Measurements from ENCODE around the gene CD27. TPM values are rescaled to one million over a fixed set of nuclear protein-coding genes. Genes with fewer than 3 reads are reported as not detected.

The CD27 gene
- total RNA-seq, 4 donors from 2014 or later: 0.44 to 1.7 TPM; not detected in 2

DNA sequence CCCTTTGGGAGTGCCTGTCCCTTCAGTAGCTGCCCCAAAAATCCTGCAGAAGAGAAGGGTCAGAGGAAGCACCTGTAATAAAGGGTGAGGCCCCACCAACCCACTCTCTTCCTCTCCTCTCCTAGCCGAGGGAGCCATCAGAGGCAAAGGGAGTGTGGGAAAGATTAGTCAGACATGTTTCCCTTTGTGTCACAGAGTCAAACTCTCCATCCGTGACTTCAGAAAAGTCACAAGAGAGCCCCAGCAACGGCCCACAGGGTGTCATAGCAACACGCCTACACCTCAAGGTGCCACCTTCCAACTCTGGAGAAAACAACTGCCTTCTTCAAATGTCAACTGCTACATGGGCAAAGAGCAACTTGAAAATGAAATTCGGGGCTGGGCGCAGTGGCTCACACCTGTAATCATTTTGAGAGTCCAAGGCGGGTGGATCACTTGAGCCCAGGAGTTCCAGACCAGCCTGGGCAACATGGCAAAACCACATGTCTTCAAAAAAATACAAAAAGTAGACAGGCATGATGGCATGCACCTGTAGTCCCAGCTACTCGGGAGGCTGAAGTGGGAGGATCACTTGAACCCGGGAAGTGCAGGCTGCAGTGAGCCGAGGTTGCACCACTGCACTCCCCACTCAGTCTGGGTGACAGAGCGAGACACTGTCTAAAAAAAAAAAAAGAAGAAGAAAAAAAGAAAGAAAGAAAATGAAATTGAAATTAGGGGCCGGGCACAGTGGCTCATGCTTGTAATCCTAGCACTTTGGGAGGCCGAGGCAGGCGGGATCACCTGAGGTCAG lies 17.7 kb upstream of the CD27 start:
- TF ChIP-seq, protein P1, sequence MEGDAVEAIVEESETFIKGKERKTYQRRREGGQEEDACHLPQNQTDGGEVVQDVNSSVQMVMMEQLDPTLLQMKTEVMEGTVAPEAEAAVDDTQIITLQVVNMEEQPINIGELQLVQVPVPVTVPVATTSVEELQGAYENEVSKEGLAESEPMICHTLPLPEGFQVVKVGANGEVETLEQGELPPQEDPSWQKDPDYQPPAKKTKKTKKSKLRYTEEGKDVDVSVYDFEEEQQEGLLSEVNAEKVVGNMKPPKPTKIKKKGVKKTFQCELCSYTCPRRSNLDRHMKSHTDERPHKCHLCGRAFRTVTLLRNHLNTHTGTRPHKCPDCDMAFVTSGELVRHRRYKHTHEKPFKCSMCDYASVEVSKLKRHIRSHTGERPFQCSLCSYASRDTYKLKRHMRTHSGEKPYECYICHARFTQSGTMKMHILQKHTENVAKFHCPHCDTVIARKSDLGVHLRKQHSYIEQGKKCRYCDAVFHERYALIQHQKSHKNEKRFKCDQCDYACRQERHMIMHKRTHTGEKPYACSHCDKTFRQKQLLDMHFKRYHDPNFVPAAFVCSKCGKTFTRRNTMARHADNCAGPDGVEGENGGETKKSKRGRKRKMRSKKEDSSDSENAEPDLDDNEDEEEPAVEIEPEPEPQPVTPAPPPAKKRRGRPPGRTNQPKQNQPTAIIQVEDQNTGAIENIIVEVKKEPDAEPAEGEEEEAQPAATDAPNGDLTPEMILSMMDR (IDR thresholded peaks at IDR 0.05; ENCODE audit: low read depth): no peak

DNA sequence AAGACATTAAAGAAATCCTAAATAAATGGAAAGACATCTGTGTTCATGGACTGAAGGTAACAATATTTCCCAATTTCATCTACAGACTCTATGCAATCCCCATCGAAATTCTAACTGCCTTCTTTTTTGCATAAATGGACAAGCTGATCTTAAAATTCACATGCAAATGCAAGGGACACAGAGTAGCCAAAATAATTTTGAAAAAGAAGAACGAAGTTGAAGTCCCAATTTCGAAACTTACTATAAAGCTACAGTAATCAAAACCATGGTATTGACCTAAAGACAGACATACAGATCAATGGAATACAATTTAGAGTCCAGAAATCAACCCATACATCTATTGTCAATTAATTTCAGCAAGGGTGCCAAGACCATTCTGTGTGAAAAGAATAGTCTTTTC lies 16.4 kb upstream of the CD27 start:
- TF ChIP-seq, protein P1 (IDR thresholded peaks at IDR 0.05; ENCODE audit: low read depth): no peak

DNA sequence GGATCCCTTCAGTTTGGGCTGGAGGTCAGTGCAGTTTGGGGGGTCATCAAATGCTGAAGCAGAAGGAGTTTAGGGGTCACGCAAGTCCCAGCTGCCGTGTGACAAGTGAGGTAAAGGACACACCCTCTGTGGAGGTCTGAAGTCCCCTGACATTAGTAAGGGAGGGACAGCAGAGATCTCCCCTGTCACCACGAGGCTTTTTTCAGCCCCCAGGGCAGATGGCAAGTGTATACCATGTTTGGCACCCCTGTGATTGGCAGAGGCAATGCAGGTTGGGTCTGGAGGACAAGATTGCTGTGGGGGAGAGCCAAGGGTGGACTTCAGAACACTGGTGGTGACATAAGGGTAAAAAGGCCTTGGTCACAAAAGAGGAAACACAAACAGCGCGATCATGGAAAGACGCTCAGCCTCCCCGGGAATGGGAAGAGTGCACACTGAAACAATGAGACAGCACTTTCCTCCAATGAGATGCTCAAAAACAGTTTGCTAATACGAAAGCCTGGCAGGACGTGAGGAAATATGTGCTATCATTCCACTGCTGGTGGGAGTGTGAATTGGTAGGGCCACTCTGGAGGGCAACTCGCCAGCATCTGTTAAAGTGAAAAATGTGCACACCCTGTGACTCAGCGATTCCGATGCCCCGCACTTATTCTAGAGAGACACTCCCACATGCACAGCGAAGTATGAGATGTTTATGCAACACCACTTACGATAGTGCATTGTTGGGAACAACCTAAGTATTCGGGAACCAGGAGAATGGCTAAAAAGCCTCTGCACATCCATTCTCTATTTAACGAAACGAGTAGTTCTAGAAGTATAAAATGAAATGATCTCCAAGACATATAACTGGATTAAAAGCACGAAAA lies 14.4 kb upstream of the CD27 start:
- TF ChIP-seq, protein P1 (IDR thresholded peaks at IDR 0.05; ENCODE audit: low read depth): no peak

DNA sequence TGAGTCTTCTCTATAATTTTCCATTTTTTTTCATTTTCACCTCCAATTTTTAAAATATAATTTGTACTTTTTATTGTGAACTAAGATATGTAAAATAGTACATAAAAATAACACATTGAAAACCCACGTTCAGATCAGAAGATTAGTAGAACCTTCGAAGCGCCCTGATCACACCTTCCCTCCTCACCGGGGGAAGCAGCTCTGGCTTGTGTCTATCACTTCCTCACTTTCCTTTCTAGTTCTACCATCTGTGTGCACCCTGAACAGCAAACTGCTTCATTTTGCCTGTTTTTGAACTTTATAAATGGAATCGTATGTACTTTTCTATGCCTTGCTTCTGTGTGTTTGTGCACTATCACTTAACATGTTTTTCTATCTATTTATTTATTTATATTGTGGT lies 11.8 kb upstream of the CD27 start:
- TF ChIP-seq, protein P1 (IDR thresholded peaks at IDR 0.05; ENCODE audit: low read depth): no peak

DNA sequence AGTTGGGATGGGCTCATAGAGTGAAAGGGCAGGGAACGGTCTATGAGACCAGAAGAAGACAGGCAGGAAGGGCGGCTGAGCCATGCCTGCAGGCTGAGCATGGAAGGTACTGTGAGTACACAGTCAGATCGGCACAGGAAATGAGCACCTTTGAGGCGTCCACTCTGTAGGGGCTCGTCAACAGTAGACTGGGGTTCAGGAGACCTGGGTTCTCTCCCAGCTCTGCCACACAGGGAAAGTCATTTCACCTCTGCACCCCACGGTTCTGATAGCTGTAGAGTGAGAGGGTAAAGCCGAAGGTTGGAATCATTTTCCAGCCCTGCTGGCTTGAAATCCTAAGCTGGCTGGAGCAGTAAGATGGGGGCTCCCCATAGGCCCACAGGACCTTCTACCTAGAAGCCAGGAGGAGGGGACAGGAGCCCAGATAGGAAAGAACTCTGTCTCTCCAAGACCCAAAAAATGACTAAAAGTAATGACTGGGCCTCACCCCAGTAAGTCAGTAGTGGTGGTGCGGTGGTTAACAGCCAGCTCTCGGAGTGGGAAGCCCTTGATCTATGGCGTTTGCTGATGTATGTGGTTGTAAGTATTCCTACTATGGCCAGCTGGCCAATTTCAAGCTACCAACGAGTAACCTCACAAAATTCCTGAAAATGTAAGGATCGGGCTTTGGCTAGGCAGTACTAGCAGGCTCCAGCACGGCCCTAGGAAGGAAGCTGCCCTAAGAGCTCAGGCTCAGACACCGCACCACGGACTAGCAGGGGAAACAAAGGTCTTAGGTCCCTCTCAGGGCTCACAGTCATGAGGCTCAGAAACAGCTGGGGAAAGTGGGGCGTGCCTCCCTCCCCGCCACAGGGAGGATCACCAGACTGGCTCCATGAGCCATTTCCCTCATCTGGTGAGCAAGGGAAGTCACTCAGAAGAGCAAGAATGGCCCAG lies 10.3 kb upstream of the CD27 start:
- TF ChIP-seq, protein P1 (IDR thresholded peaks at IDR 0.05; ENCODE audit: low read depth): no peak

DNA sequence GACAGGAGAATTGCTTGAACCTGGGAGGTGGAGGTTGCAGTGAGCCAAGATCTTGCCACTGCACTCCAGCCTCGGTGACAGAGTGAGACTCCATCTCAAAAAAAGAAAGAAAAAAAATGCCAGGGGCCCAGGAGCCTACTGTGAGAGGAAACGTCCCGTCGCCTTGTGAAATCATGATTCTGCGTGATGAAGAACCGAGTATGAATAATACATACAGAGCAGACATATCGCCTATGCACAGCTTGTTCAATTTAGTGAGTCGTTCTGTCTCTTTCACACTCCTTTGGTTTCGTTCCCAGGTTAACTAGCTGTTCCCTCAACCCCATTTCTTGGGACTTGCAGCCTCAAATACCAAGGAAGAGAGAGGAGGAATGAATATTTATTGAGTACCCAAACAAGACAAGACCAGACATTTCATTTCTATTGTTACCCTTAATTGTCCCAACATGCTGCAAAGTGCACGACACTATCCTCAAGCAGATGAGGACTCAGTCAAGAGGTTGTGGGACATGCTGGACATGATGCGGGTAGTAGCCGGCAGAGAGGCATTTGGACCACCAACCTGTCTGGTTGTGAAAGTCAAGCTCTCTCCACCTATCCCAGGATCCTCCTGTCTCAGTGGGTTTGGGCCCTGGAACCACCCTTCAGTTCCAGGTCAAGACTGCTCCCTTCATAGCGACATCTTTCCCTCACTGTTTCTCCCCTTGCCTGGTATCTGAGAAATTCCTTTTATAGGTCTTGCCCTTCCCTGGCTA lies 8.6 kb upstream of the CD27 start:
- TF ChIP-seq, protein P1 (IDR thresholded peaks at IDR 0.05; ENCODE audit: low read depth): no peak

All from subcutaneous adipose tissue (tissue), 4 donors.